Progenitor cell of endocrine pancreas (in vitro differentiated cells): Measurements from ENCODE around the gene HMCN2. TPM values are rescaled to one million over a fixed set of nuclear protein-coding genes. Genes with fewer than 3 reads are reported as not detected.

Experiments used
- DNase-seq: peaks from one replicate; pipeline ENCODE4 v3.0.0; 2021; ENCODE audit warnings: low spot score; ENCODE audit not compliant: unreplicated experiment
- H3K27ac Mint-ChIP-seq: 2 replicates; pipeline ENCODE4 v1.8.0; 2021; ENCODE audit warnings: mild to moderate bottlenecking, moderate library complexity, mixed read lengths
- H3K27me3 Mint-ChIP-seq: 2 replicates; pipeline ENCODE4 v1.8.0; 2021; ENCODE audit warnings: mixed read lengths
- H3K36me3 Mint-ChIP-seq: 2 replicates; pipeline ENCODE4 v1.8.0; 2022; ENCODE audit warnings: mixed read lengths; ENCODE audit not compliant: insufficient read depth
- H3K4me1 Mint-ChIP-seq: 2 replicates; pipeline ENCODE4 v1.8.0; 2021; ENCODE audit warnings: low read depth, mixed read lengths
- H3K4me3 Mint-ChIP-seq: 2 replicates; pipeline ENCODE4 v1.8.0; 2021; ENCODE audit warnings: low read depth, mild to moderate bottlenecking, moderate library complexity, mixed read lengths
- H3K9me3 Mint-ChIP-seq: 2 replicates; pipeline ENCODE4 v1.8.0; 2021; ENCODE audit warnings: low read depth, mixed read lengths
- total RNA-seq: library from RNA; stranded (reverse); gene quantifications from 2 replicates; pipeline ENCODE4 v1.2.1, GENCODE V29; 2021
- TF ChIP-seq, protein P1 (sequence below): fragments of 200-600 bp; sonication (generic); IDR thresholded peaks from one replicate; pipeline ENCODE4 v1.5.0; 2021; ENCODE audit warnings: antibody characterized with exemption, mild to moderate bottlenecking; ENCODE audit not compliant: unreplicated experiment

HMCN2 gene
- total RNA-seq, 1 donor from 2014 or later: 0.26 TPM

DNA sequence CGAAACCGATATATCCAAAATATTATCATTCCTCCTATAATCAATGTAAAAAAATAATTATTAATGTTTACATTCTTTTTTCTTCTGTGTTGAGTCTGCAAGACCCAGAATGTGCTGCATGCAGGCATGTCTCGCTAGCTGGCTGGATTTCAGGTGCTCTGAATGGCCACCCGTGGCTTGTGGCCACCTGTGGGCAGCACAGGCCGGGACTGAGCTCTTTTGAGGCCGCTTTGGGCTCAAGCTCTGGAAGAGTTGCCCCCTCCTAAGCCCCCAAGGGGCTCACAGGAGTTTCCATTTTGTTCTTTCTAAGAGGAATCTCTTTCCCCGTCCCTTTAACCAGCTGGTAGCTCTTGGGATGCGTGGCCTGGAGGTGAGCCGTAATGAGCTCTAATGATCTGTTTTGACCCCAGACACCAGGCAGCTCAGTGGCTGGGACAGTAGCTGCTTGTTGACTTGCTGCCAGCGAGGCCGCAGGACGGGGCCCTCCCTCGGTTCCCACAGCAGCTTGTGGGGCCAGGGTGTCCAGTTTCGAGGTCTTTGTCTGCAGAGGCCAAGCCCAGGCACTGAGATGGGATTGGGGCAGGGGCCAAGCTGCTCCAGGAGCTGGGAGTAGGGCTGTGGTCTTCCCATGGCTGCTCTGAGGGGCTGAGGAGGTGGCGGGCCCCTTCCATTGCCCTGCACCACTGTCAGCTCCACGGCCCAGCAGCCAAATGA, 200.0 kb downstream of the HMCN2 start:
- DNase-seq: no peak
- Mint-ChIP-seq H3K4me3 (no peak overlapping the region), H3K36me3 (no peaks in the 10 kb centered on the region), H3K27ac (peak overlapping the region; percentile 37), H3K9me3 (no peaks in the 10 kb centered on the region), H3K27me3 (peaks cover 12% of the 10 kb centered on the region), H3K4me1 (peaks cover 6% of the 10 kb centered on the region)
- TF ChIP-seq, protein P1, sequence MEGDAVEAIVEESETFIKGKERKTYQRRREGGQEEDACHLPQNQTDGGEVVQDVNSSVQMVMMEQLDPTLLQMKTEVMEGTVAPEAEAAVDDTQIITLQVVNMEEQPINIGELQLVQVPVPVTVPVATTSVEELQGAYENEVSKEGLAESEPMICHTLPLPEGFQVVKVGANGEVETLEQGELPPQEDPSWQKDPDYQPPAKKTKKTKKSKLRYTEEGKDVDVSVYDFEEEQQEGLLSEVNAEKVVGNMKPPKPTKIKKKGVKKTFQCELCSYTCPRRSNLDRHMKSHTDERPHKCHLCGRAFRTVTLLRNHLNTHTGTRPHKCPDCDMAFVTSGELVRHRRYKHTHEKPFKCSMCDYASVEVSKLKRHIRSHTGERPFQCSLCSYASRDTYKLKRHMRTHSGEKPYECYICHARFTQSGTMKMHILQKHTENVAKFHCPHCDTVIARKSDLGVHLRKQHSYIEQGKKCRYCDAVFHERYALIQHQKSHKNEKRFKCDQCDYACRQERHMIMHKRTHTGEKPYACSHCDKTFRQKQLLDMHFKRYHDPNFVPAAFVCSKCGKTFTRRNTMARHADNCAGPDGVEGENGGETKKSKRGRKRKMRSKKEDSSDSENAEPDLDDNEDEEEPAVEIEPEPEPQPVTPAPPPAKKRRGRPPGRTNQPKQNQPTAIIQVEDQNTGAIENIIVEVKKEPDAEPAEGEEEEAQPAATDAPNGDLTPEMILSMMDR: no peak

DNA sequence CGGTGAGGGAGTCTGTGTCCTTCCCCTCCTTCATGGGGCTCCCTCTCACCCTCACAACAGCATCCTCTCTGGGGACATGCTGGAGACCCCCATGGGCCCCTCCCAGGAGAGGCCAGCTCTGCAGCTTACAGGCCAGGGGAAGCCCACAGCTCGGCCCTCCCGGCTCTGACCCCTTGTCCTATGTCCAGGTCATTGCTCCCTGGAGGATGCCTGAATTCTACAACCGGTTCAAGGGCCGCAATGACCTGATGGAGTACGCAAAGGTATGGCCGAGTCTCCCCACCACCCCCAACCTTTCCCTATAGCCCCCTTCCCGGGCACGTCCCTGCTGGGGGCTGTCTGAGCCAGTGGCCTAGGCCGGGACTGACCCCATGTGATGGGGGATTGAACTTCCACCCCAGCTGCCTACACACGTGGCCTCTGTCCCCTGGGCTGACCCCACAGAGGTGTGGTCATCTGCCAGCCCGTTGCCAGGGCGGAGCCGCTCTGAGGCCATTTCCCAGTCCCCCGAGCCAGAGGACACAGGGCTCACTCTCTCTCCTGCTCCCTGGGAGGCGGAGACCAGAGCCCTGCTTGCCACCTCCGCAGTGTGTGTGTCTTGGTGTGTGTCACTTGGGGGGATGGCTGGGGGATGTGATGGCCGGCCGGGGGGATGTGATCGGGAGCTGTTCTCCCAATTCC, 201.1 kb downstream of the HMCN2 start:
- DNase-seq: no peak
- Mint-ChIP-seq H3K4me1 (peaks cover 6% of the 10 kb centered on the region), H3K27ac (no peak overlapping the region), H3K9me3 (no peaks in the 10 kb centered on the region), H3K36me3 (no peaks in the 10 kb centered on the region), H3K4me3 (no peak overlapping the region), H3K27me3 (peaks cover 9% of the 10 kb centered on the region)
- TF ChIP-seq, protein P1: no peak

DNA sequence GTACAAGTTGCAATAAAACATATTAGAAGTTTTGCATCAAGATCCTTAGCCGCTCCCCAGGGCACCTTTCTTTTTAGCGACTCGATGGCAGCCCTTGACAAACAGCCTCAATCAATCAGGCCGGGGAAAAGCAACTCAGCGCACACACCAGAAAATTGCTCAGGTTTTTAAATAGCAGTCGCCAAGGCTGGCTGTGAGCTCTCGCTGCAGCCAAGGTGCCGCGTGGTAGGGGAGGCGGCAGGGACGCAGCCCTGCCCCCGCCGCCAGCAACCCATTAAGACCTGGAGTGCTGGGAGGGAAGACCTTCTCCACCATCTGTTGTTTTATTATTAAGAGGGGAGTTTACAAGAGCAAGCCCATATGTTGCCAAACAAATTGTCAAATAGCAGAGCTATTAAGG, 201.8 kb downstream of the HMCN2 start:
- Mint-ChIP-seq H3K4me1 (peaks cover 6% of the 10 kb centered on the region), H3K36me3 (no peaks in the 10 kb centered on the region), H3K27me3 (peaks cover 9% of the 10 kb centered on the region), H3K4me3 (no peak overlapping the region), H3K27ac (peak overlapping the region; percentile 78), H3K9me3 (no peaks in the 10 kb centered on the region)
- TF ChIP-seq, protein P1: no peak
- no peak for DNase-seq

GRCh38 chr9:130468566-130468965, 203.0 kb downstream of the HMCN2 start:
- TF ChIP-seq, protein P1: no peak
- no peaks in the 10 kb centered on the region for H3K9me3 Mint-ChIP-seq
- no peak overlapping the region for H3K4me3 Mint-ChIP-seq
- DNase-seq: no peak
- H3K36me3 Mint-ChIP-seq: no peaks in the 10 kb centered on the region
- H3K27ac Mint-ChIP-seq: no peak overlapping the region
- H3K4me1 Mint-ChIP-seq: peaks cover 6% of the 10 kb centered on the region
- H3K27me3 Mint-ChIP-seq: peaks cover 9% of the 10 kb centered on the region

DNA sequence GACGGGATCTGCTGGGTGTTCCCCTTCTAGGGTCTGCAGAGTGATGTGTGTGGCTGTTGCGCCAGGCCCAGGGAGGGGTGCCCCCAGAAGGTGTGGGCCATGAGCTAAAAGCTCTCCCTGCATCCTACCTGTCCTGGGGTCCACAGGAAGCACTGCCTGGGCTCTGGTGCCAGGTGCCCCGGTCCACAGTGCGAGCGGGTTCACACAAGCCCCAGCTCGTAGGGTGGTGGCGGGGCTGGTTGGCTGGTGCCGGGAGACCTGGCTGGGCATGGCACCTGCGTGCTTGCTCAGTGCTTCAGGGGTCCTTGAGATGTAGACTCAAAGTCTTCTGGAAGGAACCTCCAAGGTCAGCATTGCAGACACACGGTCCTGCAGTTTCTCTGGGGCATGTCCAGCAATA, 204.7 kb downstream of the HMCN2 start:
- H3K9me3 Mint-ChIP-seq: no peaks in the 10 kb centered on the region
- H3K36me3 Mint-ChIP-seq: no peaks in the 10 kb centered on the region
- H3K27ac Mint-ChIP-seq: no peak overlapping the region
- no peak for DNase-seq
- peaks cover 10% of the 10 kb centered on the region for H3K27me3 Mint-ChIP-seq
- TF ChIP-seq, protein P1: no peak
- peaks cover 6% of the 10 kb centered on the region for H3K4me1 Mint-ChIP-seq
- H3K4me3 Mint-ChIP-seq: no peak overlapping the region
